ENCODE results near the gene F3. TPM values are rescaled to one million over a fixed set of nuclear protein-coding genes. Genes with fewer than 3 reads are reported as not detected.

Gene F3
- total RNA-seq, 1 experiment from 2014 or later = 296 TPM

GRCh38 chr1:94562519-94563260, 21.1 kb upstream of the F3 start:
- intact Hi-C loops (cut with micrococcal nuclease) = no loop called here
- peak overlapping the region; percentile 52 for H3K27ac Mint-ChIP-seq (ENCODE audit: low read depth, unreplicated experiment)
- BruUV-seq (replicated peaks) = no TSS peak
- ChIA-PET CTCF (no interaction called here), POLR2A (interaction anchor here (0.7 to 1.6 kb wide), 4 partner anchors 13 to 177 kb away, joined by 3 to 5 read pairs (median 4); partner anchors contain the start of gene F3)
- no peaks in the 10 kb centered on the region for H3K9me3 Mint-ChIP-seq (ENCODE audit: unreplicated experiment)
- H3K4me1 Mint-ChIP-seq (ENCODE audit: insufficient read depth, unreplicated experiment) = peaks cover 7% of the 10 kb centered on the region
- no peak for DNase-seq (ENCODE audit: unreplicated experiment)
- H3K4me3 Mint-ChIP-seq (ENCODE audit: unreplicated experiment) = no peak overlapping the region
- no peaks in the 10 kb centered on the region for H3K27me3 Mint-ChIP-seq (ENCODE audit: insufficient read depth, unreplicated experiment)
- peaks cover 6% of the 10 kb centered on the region for H3K36me3 Mint-ChIP-seq (ENCODE audit: insufficient read depth, unreplicated experiment)
- TF ChIP-seq, protein P1, sequence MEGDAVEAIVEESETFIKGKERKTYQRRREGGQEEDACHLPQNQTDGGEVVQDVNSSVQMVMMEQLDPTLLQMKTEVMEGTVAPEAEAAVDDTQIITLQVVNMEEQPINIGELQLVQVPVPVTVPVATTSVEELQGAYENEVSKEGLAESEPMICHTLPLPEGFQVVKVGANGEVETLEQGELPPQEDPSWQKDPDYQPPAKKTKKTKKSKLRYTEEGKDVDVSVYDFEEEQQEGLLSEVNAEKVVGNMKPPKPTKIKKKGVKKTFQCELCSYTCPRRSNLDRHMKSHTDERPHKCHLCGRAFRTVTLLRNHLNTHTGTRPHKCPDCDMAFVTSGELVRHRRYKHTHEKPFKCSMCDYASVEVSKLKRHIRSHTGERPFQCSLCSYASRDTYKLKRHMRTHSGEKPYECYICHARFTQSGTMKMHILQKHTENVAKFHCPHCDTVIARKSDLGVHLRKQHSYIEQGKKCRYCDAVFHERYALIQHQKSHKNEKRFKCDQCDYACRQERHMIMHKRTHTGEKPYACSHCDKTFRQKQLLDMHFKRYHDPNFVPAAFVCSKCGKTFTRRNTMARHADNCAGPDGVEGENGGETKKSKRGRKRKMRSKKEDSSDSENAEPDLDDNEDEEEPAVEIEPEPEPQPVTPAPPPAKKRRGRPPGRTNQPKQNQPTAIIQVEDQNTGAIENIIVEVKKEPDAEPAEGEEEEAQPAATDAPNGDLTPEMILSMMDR (IDR thresholded peaks at IDR 0.05; ENCODE audit: unreplicated experiment) = no peak

DNA sequence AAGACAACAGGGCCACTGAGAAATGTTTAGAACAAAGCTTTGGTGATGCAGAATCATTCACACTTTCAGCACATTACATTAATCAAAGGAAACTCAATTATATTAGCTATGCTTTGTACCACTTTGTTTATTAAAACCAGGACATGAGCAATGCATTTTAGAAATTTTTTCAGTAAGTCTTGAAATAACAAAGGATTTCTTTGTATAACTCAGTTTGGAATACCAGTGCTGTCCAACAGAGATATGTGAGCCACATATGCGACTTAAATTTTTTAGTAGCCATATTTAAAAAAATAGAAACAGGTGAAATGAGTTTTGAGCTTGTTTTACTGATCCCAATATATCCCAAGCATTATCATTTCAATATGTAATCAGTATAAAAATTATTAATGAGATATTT, 18.8 kb upstream of the F3 start:
- Mint-ChIP-seq H3K27ac (ENCODE audit: low read depth, unreplicated experiment) (no peak overlapping the region), H3K36me3 (ENCODE audit: insufficient read depth, unreplicated experiment) (peaks cover 6% of the 10 kb centered on the region), H3K9me3 (ENCODE audit: unreplicated experiment) (no peaks in the 10 kb centered on the region), H3K27me3 (ENCODE audit: insufficient read depth, unreplicated experiment) (no peaks in the 10 kb centered on the region), H3K4me1 (ENCODE audit: insufficient read depth, unreplicated experiment) (peaks cover 7% of the 10 kb centered on the region), H3K4me3 (ENCODE audit: unreplicated experiment) (no peak overlapping the region)
- TF ChIP-seq, protein P1 (IDR thresholded peaks at IDR 0.05; ENCODE audit: unreplicated experiment) = no peak
- no peak for DNase-seq (ENCODE audit: unreplicated experiment)
- CTCF ChIA-PET = interaction anchor here (0.6 to 1.0 kb wide), 5 partner anchors 11 to 594 kb away, joined by 3 to 5 read pairs (median 3); no protein-coding TSS in a partner anchor
- POLR2A ChIA-PET = interaction anchor here (0.9 to 1.6 kb wide), 4 partner anchors 13 to 18 kb away, joined by 4 to 9 read pairs (median 4); partner anchors contain the start of gene F3
- BruUV-seq (replicated peaks) = no TSS peak
- intact Hi-C loops (cut with micrococcal nuclease) = no loop called here

DNA sequence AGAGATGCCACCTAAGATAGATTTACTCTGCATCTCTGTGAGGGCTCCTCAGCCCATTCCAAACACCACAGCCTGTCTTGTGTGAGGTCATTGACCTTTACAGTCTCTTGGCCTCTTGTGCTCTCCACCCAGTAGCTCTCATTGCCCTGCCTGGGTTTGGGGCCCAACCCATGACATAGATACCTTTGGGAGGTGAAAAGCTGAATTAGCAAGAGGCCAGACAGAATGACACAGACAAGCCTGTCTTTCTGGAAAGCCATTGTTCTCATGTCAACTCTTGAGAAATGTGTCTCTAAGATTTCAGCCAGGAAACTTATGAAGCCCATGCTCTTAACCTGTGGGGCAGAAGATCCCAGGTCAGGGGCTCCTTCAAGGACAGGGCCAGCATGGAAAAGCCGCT, 18.4 kb upstream of the F3 start:
- no peaks in the 10 kb centered on the region for H3K27me3 Mint-ChIP-seq (ENCODE audit: insufficient read depth, unreplicated experiment)
- POLR2A ChIA-PET = interaction anchor here (0.7 to 1.6 kb wide), 4 partner anchors 13 to 82 kb away, joined by 3 to 9 read pairs (median 4); partner anchors contain the start of gene F3
- peaks cover 6% of the 10 kb centered on the region for H3K36me3 Mint-ChIP-seq (ENCODE audit: insufficient read depth, unreplicated experiment)
- intact Hi-C loops (cut with micrococcal nuclease) = no loop called here
- no peaks in the 10 kb centered on the region for H3K9me3 Mint-ChIP-seq (ENCODE audit: unreplicated experiment)
- no peak overlapping the region for H3K4me3 Mint-ChIP-seq (ENCODE audit: unreplicated experiment)
- no peak for DNase-seq (ENCODE audit: unreplicated experiment)
- no TSS peak for BruUV-seq (replicated peaks)
- TF ChIP-seq, protein P1 (IDR thresholded peaks at IDR 0.05; ENCODE audit: unreplicated experiment) = no peak
- peaks cover 7% of the 10 kb centered on the region for H3K4me1 Mint-ChIP-seq (ENCODE audit: insufficient read depth, unreplicated experiment)
- no peak overlapping the region for H3K27ac Mint-ChIP-seq (ENCODE audit: low read depth, unreplicated experiment)
- CTCF ChIA-PET = interaction anchor here (0.6 to 1.0 kb wide), 6 partner anchors 10 to 523 kb away, joined by 3 to 5 read pairs (median 4); no protein-coding TSS in a partner anchor

DNA sequence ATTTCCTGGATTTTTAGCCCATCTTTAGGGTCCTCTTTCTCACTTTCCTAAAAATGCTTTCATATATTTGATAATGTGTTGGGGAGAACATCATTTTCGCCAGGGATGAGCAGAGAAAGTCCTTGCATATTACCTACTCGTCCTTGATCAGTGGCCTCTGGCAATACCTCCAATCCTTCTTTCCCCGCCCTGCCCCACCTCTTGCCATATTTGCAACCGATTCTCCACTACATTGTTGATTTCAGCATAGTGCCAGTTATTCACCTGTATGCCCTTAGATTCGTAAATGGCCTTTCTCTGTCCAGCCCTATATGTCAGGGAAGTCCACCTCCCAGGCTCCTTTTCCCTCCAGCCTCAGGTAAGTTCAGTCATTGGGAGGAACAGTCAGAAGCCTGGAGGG, 13.5 kb upstream of the F3 start:
- DNase-seq (ENCODE audit: unreplicated experiment) = no peak
- H3K9me3 Mint-ChIP-seq (ENCODE audit: unreplicated experiment) = no peaks in the 10 kb centered on the region
- ChIA-PET POLR2A (no interaction called here), CTCF (no interaction called here)
- TF ChIP-seq, protein P1 (IDR thresholded peaks at IDR 0.05; ENCODE audit: unreplicated experiment) = no peak
- H3K4me3 Mint-ChIP-seq (ENCODE audit: unreplicated experiment) = no peak overlapping the region
- no TSS peak for BruUV-seq (replicated peaks)
- intact Hi-C loops (cut with micrococcal nuclease) = no loop called here
- H3K4me1 Mint-ChIP-seq (ENCODE audit: insufficient read depth, unreplicated experiment) = peaks cover 9% of the 10 kb centered on the region
- H3K36me3 Mint-ChIP-seq (ENCODE audit: insufficient read depth, unreplicated experiment) = no peaks in the 10 kb centered on the region
- no peaks in the 10 kb centered on the region for H3K27me3 Mint-ChIP-seq (ENCODE audit: insufficient read depth, unreplicated experiment)
- H3K27ac Mint-ChIP-seq (ENCODE audit: low read depth, unreplicated experiment) = no peak overlapping the region
